Activated naive CD4-positive, alpha-beta T cell treated with anti-CD3 and anti-CD28 coated beads, Interleukin-2, amount 10 ng/mL, durations not matched to agents 7 days and 5 days (primary cell): ENCODE data around the gene KISS1R.
"Not testable (repeated sequence)": the region's sequence is repeated elsewhere in the genome, so short reads cannot be mapped to it uniquely, and the experiment has no call there.

Experiments
- CTCF ChIA-PET: fragments of 350-600 bp; sonication (Branson Sonifier 250); formaldehyde crosslinking; loops from one replicate; lab custom pipeline; 2021; ENCODE audit warnings: antibody characterized with exemption; lab: Charles Lee
- DNase-seq: peaks from one replicate; pipeline ENCODE4 v3.0.0-alpha.2; 2020
- H3K27ac Mint-ChIP-seq: one replicate; pipeline ENCODE4 v1.8.0; 2021; ENCODE audit warnings: mild to moderate bottlenecking, moderate library complexity, mixed read lengths
- H3K27me3 Mint-ChIP-seq: one replicate; pipeline ENCODE4 v1.8.0; 2021; ENCODE audit warnings: mild to moderate bottlenecking, mixed read lengths
- H3K36me3 Mint-ChIP-seq: one replicate; pipeline ENCODE4 v1.8.0; 2021; ENCODE audit warnings: mixed read lengths
- H3K4me1 Mint-ChIP-seq: one replicate; pipeline ENCODE4 v1.8.0; 2021; ENCODE audit warnings: mixed read lengths
- H3K4me3 Mint-ChIP-seq: one replicate; pipeline ENCODE4 v1.8.0; 2021; ENCODE audit warnings: mild to moderate bottlenecking, moderate library complexity, mixed read lengths
- H3K9me3 Mint-ChIP-seq: one replicate; pipeline ENCODE4 v1.8.0; 2021; ENCODE audit warnings: mixed read lengths

KISS1R gene

GRCh38 chr19:876780-877314 is 40.3 kb upstream of the KISS1R start:
- peaks cover 13% of the 10 kb centered on the region for H3K36me3 Mint-ChIP-seq
- H3K4me1 Mint-ChIP-seq: peaks cover 17% of the 10 kb centered on the region
- no peaks in the 10 kb centered on the region for H3K27me3 Mint-ChIP-seq
- CTCF ChIA-PET: no interaction called here
- no peak overlapping the region for H3K27ac Mint-ChIP-seq
- no peak overlapping the region for H3K4me3 Mint-ChIP-seq
- no peaks in the 10 kb centered on the region for H3K9me3 Mint-ChIP-seq
- DNase-seq: no peak

GRCh38 chr19:877992-878660 is 39.0 kb upstream of the KISS1R start:
- DNase-seq, H3K27ac Mint-ChIP-seq, H3K4me1 Mint-ChIP-seq, H3K4me3 Mint-ChIP-seq, H3K27me3 Mint-ChIP-seq, H3K9me3 Mint-ChIP-seq: not testable (repeated sequence)
- H3K36me3 Mint-ChIP-seq: peaks cover 14% of the 10 kb centered on the region
- CTCF ChIA-PET: interaction anchor here (1.5 kb wide), 1 partner anchor 15 kb away, joined by 8 read pairs; no protein-coding TSS in a partner anchor

GRCh38 chr19:878751-879561 is 38.2 kb upstream of the KISS1R start:
- H3K4me3 Mint-ChIP-seq, H3K27me3 Mint-ChIP-seq, H3K4me1 Mint-ChIP-seq, H3K9me3 Mint-ChIP-seq, H3K27ac Mint-ChIP-seq, DNase-seq: not testable (repeated sequence)
- peaks cover 14% of the 10 kb centered on the region for H3K36me3 Mint-ChIP-seq
- CTCF ChIA-PET: interaction anchor here (1.5 kb wide), 1 partner anchor 16 kb away, joined by 8 read pairs; no protein-coding TSS in a partner anchor

- DNase-seq: no peak
- Mint-ChIP-seq H3K9me3 (no peaks in the 10 kb centered on the region), H3K27me3 (no peaks in the 10 kb centered on the region), H3K4me1 (peaks cover 2% of the 10 kb centered on the region), H3K36me3 (peaks cover 19% of the 10 kb centered on the region), H3K27ac (no peak overlapping the region), H3K4me3 (no peak overlapping the region)
- CTCF ChIA-PET: interaction anchor here (0.8 to 1.5 kb wide), 2 partner anchors 17 to 23 kb away, joined by 3 to 8 read pairs; no protein-coding TSS in a partner anchor
These were observed 37.3 kb upstream of the KISS1R start for GRCh38 chr19:879711-880438.

GRCh38 chr19:881385-882071 is 35.6 kb upstream of the KISS1R start:
- Mint-ChIP-seq H3K4me3 (no peak overlapping the region), H3K27me3 (no peaks in the 10 kb centered on the region), H3K36me3 (peaks cover 23% of the 10 kb centered on the region), H3K9me3 (no peaks in the 10 kb centered on the region), H3K27ac (no peak overlapping the region), H3K4me1 (no peaks in the 10 kb centered on the region)
- no peak for DNase-seq
- CTCF ChIA-PET: interaction anchor here (2.3 kb wide), 1 partner anchor 18 kb away, joined by 6 read pairs; no protein-coding TSS in a partner anchor

GRCh38 chr19:882871-883497 is 34.1 kb upstream of the KISS1R start:
- Mint-ChIP-seq H3K4me1 (no peaks in the 10 kb centered on the region), H3K9me3 (no peaks in the 10 kb centered on the region), H3K4me3 (no peak overlapping the region), H3K27me3 (no peaks in the 10 kb centered on the region), H3K27ac (no peak overlapping the region), H3K36me3 (peaks cover 27% of the 10 kb centered on the region)
- no peak for DNase-seq
- CTCF ChIA-PET: interaction anchor here (0.8 to 2.3 kb wide), 2 partner anchors 11 to 19 kb away, joined by 3 to 6 read pairs; no protein-coding TSS in a partner anchor

- Mint-ChIP-seq H3K27me3 (no peaks in the 10 kb centered on the region), H3K27ac (no peak overlapping the region), H3K4me3 (no peak overlapping the region), H3K36me3 (peaks cover 29% of the 10 kb centered on the region), H3K4me1 (no peaks in the 10 kb centered on the region), H3K9me3 (no peaks in the 10 kb centered on the region)
- DNase-seq: no peak
- CTCF ChIA-PET: interaction anchor here (2.3 kb wide), 1 partner anchor 20 kb away, joined by 6 read pairs; no protein-coding TSS in a partner anchor
These were observed 33.4 kb upstream of the KISS1R start for GRCh38 chr19:883661-884211.

GRCh38 chr19:884420-885211 is 32.5 kb upstream of the KISS1R start:
- H3K27me3 Mint-ChIP-seq: no peaks in the 10 kb centered on the region
- CTCF ChIA-PET: no interaction called here
- no peaks in the 10 kb centered on the region for H3K4me1 Mint-ChIP-seq
- no peak overlapping the region for H3K4me3 Mint-ChIP-seq
- H3K9me3 Mint-ChIP-seq: no peaks in the 10 kb centered on the region
- H3K27ac Mint-ChIP-seq: no peak overlapping the region
- peaks cover 32% of the 10 kb centered on the region for H3K36me3 Mint-ChIP-seq
- no peak for DNase-seq

GRCh38 chr19:885536-886224 is 31.5 kb upstream of the KISS1R start:
- CTCF ChIA-PET: no interaction called here

GRCh38 chr19:887072-887471 is 30.1 kb upstream of the KISS1R start:
- H3K4me3 Mint-ChIP-seq: no peak overlapping the region
- no peak overlapping the region for H3K27ac Mint-ChIP-seq
- DNase-seq: no peak
- H3K9me3 Mint-ChIP-seq: no peaks in the 10 kb centered on the region
- peaks cover 9% of the 10 kb centered on the region for H3K4me1 Mint-ChIP-seq
- H3K36me3 Mint-ChIP-seq: peaks cover 30% of the 10 kb centered on the region
- CTCF ChIA-PET: no interaction called here
- H3K27me3 Mint-ChIP-seq: no peaks in the 10 kb centered on the region

More at GRCh38 chr19:885536-886224, 31.5 kb upstream of the KISS1R start:
- H3K36me3 Mint-ChIP-seq: peaks cover 39% of the 10 kb centered on the region
- no peak for DNase-seq
- no peak overlapping the region for H3K27ac Mint-ChIP-seq
- no peaks in the 10 kb centered on the region for H3K27me3 Mint-ChIP-seq
- H3K4me1 Mint-ChIP-seq: no peaks in the 10 kb centered on the region
- no peak overlapping the region for H3K4me3 Mint-ChIP-seq
- no peaks in the 10 kb centered on the region for H3K9me3 Mint-ChIP-seq

GRCh38 chr19:887599-887998 is 29.5 kb upstream of the KISS1R start:
- no peak for DNase-seq
- CTCF ChIA-PET: no interaction called here
- Mint-ChIP-seq H3K9me3 (no peaks in the 10 kb centered on the region), H3K36me3 (peaks cover 29% of the 10 kb centered on the region), H3K27ac (no peak overlapping the region), H3K4me3 (no peak overlapping the region), H3K27me3 (no peaks in the 10 kb centered on the region), H3K4me1 (peaks cover 11% of the 10 kb centered on the region)
